ENCODE data around the gene ZFAND2A.

DNA sequence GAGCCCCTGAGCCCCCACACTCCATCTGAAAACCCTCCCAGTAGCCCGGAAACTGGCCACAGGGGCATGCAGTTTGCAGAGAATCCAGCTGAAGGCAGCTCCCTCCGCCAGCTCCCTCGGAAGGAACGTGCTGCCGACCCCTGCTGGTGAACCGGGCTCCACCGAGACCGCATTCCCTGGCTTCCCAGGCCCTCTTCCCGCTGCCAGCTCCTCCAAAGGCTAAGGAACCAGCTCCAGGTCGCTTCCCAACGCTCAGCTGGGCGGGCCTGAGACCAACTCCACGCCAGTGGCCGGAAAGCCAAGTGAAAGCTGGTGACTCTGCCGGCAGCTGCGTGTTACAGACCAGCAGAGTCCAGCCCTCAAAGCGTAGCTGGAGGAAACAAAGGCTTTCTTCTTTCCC, 36.3 kb downstream of the ZFAND2A start:
- peak; percentile 55 to 78 (median 72) for TF ChIP-seq CTCF (IDR thresholded peaks at IDR 0.05)
- TF ChIP-seq POLR2A (IDR thresholded peaks at IDR 0.05): no peak

All from uterus (tissue), 2 donors.